LNCaP clone FGC (cell line): Measurements from ENCODE around the gene IER5L.

ENCODE experiments used
- DNase-seq: peaks from one replicate; pipeline ENCODE4 v3.0.0-alpha.2; 2011; ENCODE audit warnings: low read depth
- H3K4me3 ChIP-seq: 2 replicates; pipeline ENCODE4 v1.5.1; 2011; ENCODE audit warnings: mild to moderate bottlenecking, low read depth, low read length, control low read depth
- TF ChIP-seq, protein P1 (sequence below): IDR thresholded peaks from 2 replicates; pipeline ENCODE4 v1.5.1; 2012; ENCODE audit warnings: mild to moderate bottlenecking; ENCODE audit not compliant: control insufficient read depth, insufficient read depth; ENCODE audit errors: extremely low read depth

Gene IER5L

DNA sequence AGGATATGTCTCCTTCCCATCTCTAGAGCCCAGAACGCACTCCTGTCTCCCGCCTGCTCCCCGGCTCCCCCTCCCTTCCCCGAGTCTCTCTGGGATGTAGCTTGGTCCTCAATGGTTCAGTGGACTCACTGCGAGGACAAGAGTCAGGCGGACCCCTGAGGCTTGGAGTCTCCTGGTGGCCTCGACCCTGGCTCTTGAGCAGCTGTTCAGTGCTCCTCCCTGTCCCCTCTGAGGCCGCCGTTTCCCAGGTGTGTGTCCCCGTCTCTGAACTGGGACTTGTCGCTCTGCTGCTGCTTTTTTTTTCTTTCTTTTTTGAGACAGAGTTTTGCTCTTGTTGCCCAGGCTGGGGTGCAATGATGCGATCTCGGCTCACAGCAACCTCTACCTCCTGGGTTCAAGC, 44.8 kb upstream of the IER5L start:
- H3K4me3 ChIP-seq, result no peak overlapping the region
- no peak for DNase-seq
- TF ChIP-seq, protein P1, sequence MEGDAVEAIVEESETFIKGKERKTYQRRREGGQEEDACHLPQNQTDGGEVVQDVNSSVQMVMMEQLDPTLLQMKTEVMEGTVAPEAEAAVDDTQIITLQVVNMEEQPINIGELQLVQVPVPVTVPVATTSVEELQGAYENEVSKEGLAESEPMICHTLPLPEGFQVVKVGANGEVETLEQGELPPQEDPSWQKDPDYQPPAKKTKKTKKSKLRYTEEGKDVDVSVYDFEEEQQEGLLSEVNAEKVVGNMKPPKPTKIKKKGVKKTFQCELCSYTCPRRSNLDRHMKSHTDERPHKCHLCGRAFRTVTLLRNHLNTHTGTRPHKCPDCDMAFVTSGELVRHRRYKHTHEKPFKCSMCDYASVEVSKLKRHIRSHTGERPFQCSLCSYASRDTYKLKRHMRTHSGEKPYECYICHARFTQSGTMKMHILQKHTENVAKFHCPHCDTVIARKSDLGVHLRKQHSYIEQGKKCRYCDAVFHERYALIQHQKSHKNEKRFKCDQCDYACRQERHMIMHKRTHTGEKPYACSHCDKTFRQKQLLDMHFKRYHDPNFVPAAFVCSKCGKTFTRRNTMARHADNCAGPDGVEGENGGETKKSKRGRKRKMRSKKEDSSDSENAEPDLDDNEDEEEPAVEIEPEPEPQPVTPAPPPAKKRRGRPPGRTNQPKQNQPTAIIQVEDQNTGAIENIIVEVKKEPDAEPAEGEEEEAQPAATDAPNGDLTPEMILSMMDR, result no peak

DNA sequence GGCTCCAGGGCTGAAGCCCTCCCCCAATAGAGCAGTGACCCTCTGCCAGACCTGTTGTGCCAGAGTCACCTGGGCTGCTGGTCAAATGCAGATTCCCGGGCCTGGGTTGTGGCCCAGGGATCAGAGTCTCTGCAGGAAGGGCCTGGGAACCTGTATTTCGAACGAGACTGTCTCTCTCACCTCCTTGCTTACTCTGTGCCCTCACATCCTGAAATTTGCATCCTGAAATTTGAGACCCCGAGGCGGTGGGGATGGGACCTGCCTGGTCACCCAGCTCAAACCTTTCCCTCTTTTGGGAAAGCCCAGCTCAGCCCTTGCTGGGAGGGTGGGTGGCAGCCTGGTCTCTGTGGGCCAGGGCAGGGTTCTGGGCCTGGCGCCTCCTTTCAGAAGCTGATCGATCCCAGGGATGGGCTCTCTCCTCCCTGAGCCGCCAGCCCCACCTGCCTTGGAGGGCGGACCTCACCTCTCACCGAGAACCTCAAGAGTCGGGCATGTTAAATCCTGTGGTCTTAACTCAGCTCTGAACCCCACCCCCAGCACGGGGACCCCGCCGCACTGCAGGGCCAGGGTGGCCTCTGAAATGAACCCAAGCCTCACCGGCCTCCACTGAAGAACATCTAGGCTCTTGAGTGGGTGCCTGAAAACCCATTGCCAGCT, 44.0 kb upstream of the IER5L start:
- no peak for DNase-seq
- TF ChIP-seq, protein P1, result no peak
- H3K4me3 ChIP-seq, result no peak overlapping the region

DNA sequence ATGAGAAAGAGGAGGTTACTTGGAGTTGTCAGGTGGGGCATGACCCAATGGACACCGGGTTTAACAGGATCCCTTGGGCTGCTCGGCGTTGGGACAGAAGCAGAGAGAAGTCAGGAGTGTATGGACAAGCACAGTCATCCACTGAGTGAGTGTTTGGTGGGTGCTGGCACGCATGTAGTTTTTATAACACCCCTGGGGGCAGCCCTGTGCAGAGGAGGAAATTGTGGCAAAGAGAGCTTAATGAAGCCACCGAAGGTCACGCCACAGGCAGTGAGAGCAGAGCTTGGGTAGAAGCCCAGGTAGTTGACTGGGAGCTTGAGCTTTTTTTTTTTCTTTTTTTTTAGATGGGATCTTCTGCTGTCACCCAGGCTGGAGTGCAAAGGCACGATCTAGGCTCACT, 43.2 kb upstream of the IER5L start:
- TF ChIP-seq, protein P1, result no peak
- H3K4me3 ChIP-seq, result no peak overlapping the region
- no peak for DNase-seq

DNA sequence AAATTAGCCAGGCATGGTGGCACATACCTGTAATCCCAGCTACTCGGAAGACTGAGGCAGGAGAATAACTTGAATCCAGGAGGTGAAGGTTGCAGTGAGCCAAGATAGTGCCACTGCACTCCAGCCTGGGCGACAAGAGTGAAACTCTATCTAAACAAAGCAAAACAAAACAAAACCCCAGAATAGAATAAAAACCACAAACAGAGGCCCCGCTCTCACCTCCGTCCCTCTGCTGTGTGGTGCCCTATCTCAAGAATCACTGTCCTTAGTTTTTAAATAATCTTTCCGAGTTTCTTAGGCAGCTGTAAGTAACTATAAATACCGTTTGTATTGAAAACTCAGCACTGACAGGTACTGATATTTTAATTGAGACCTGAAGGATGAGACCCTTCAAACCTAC, 42.7 kb upstream of the IER5L start:
- no peak for DNase-seq
- TF ChIP-seq, protein P1, result no peak
- H3K4me3 ChIP-seq, result no peak overlapping the region

DNA sequence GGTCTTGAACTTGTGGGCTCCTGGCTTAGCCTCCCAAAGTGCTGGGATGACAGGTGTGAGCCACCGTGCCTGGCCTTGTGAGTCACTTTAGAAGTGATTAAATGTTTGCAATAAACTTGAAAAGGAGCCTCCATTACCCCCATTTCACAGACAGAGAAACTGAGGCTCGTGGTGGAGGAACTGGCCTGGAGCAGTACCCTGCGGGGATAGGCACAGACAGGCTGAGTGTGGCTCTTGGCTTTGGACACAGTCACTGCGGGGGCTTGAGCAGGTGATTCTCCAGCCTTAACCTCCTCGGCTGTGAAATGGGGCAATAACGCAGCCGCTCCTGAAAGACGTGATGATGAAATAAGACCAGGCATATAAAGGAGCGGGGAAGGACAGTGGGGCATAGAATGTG, 40.9 kb upstream of the IER5L start:
- TF ChIP-seq, protein P1, result no peak
- no peak overlapping the region for H3K4me3 ChIP-seq
- no peak for DNase-seq

DNA sequence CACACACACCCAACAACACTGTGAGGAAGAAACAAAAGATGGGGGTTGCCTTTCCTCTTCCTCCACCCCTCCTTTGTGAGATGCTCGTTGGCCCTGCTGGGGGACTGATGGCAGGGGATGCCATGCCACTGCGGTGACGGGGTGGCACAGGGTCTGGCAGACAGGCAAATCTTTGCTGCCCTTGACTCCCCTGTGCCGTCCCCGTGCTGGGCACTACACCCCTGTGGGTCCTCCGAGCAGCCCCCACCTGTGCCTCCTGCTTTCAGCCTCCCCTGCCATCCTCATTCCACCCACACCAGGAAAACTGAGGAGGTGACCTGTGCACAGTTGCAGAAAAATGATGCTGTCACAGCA, 40.2 kb upstream of the IER5L start:
- DNase-seq, result no peak
- TF ChIP-seq, protein P1, result no peak
- H3K4me3 ChIP-seq, result no peak overlapping the region

DNA sequence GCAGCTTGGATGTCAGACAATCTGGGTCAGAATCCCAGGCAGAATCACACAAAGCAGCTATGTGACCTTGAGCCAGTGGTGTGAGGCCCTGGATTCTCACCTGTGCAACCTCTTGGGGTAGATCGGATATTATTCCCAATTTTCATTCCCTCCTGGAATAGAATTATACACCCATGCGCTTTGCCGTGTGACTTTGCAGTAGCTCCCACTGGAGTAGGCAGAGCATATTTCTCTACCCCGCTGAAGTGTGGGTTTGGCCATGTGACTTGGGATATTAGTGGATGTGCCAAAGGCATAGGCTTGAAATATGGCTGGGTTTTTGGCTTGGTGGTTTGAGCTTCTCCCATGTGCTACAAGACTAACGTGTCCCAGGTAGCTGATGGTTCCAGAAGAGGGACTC, 35.5 kb upstream of the IER5L start:
- TF ChIP-seq, protein P1, result no peak
- no peak overlapping the region for H3K4me3 ChIP-seq
- no peak for DNase-seq
